Type B pancreatic cell (in vitro differentiated cells): ENCODE results near the gene ZNF256. TPM values are rescaled to one million over a fixed set of nuclear protein-coding genes. Genes with fewer than 3 reads are reported as not detected.

Source experiments
- DNase-seq: peaks from one replicate; pipeline ENCODE4 v3.0.0; 2021; ENCODE audit warnings: mixed read lengths; ENCODE audit not compliant: unreplicated experiment; ENCODE audit errors: extremely low spot score
- H3K27ac Mint-ChIP-seq: 2 replicates; pipeline ENCODE4 v1.8.0; 2021; ENCODE audit warnings: mild to moderate bottlenecking, mixed read lengths
- H3K27me3 Mint-ChIP-seq: 2 replicates; pipeline ENCODE4 v1.8.0; 2021; ENCODE audit warnings: mixed read lengths
- H3K36me3 Mint-ChIP-seq: 2 replicates; pipeline ENCODE4 v1.8.0; 2021; ENCODE audit warnings: mixed read lengths
- H3K4me1 Mint-ChIP-seq: one replicate; pipeline ENCODE4 v1.8.0; 2021; ENCODE audit warnings: mixed read lengths; ENCODE audit not compliant: unreplicated experiment
- H3K4me3 Mint-ChIP-seq: 2 replicates; pipeline ENCODE4 v1.8.0; 2021; ENCODE audit warnings: mild to moderate bottlenecking, mixed read lengths
- H3K9me3 Mint-ChIP-seq: 2 replicates; pipeline ENCODE4 v1.8.0; 2021; ENCODE audit warnings: mixed read lengths
- CTCF ChIP-seq: fragments of 200-600 bp; sonication (generic); conservative IDR thresholded peaks from 2 replicates; pipeline ENCODE4 v1.5.0; 2021; ENCODE audit warnings: antibody characterized with exemption, mild to moderate bottlenecking
- total RNA-seq: library from RNA; stranded (reverse); gene quantifications from 2 replicates; pipeline ENCODE4 v1.2.1, GENCODE V29; 2021; ENCODE audit warnings: low replicate concordance

Gene ZNF256
- total RNA-seq, 1 donor from 2014 or later = 10.4 TPM

- Mint-ChIP-seq H3K27ac (no peak overlapping the region), H3K9me3 (peaks cover 4% of the 10 kb centered on the region)
Measured at GRCh38 chr19:57961785-57962184, 14.3 kb upstream of the ZNF256 start.

GRCh38 chr19:57954996-57955395 lies 7.5 kb upstream of the ZNF256 start:
- Mint-ChIP-seq H3K36me3 (no peaks in the 10 kb centered on the region), H3K27me3 (no peaks in the 10 kb centered on the region), H3K9me3 (no peaks in the 10 kb centered on the region), H3K27ac (no peak overlapping the region), H3K4me1 (no peaks in the 10 kb centered on the region), H3K4me3 (no peak overlapping the region)
- no peak for DNase-seq
- no peak for TF ChIP-seq CTCF

More at GRCh38 chr19:57961785-57962184, 14.3 kb upstream of the ZNF256 start:
- Mint-ChIP-seq H3K4me3 (no peak overlapping the region), H3K36me3 (peaks cover 4% of the 10 kb centered on the region), H3K27me3 (no peaks in the 10 kb centered on the region), H3K4me1 (no peaks in the 10 kb centered on the region)
- no peak for DNase-seq
- no peak for TF ChIP-seq CTCF

GRCh38 chr19:57949702-57950101 lies 2.2 kb upstream of the ZNF256 start:
- peaks cover 18% of the 10 kb centered on the region for H3K4me1 Mint-ChIP-seq
- H3K9me3 Mint-ChIP-seq = peaks cover 11% of the 10 kb centered on the region
- no peak for TF ChIP-seq CTCF
- H3K4me3 Mint-ChIP-seq = no peak overlapping the region
- peaks cover 18% of the 10 kb centered on the region for H3K36me3 Mint-ChIP-seq
- no peak for DNase-seq
- no peaks in the 10 kb centered on the region for H3K27me3 Mint-ChIP-seq
- H3K27ac Mint-ChIP-seq = no peak overlapping the region

- DNase-seq = no peak
- Mint-ChIP-seq H3K36me3 (peaks cover 21% of the 10 kb centered on the region), H3K9me3 (peaks cover 11% of the 10 kb centered on the region), H3K4me3 (no peak overlapping the region), H3K27me3 (no peaks in the 10 kb centered on the region), H3K4me1 (peaks cover 18% of the 10 kb centered on the region), H3K27ac (no peak overlapping the region)
- no peak for TF ChIP-seq CTCF
Measured at GRCh38 chr19:57949296-57949695, 1.8 kb upstream of the ZNF256 start.

- H3K9me3 Mint-ChIP-seq = peaks cover 22% of the 10 kb centered on the region
- H3K4me1 Mint-ChIP-seq = peaks cover 18% of the 10 kb centered on the region
- H3K27me3 Mint-ChIP-seq = no peaks in the 10 kb centered on the region
- TF ChIP-seq CTCF = no peak
- no peak for DNase-seq
- H3K36me3 Mint-ChIP-seq = peaks cover 44% of the 10 kb centered on the region
- no peak overlapping the region for H3K27ac Mint-ChIP-seq
- H3K4me3 Mint-ChIP-seq = peak overlapping the region; percentile 98
Measured at GRCh38 chr19:57947088-57947418, 453 bp downstream of the ZNF256 start.

GRCh38 chr19:57946316-57946715 lies 1.2 kb downstream of the ZNF256 start:
- peaks cover 51% of the 10 kb centered on the region for H3K36me3 Mint-ChIP-seq

More at GRCh38 chr19:57946316-57946715, 1.2 kb downstream of the ZNF256 start:
- no peaks in the 10 kb centered on the region for H3K27me3 Mint-ChIP-seq
- DNase-seq = no peak
- TF ChIP-seq CTCF = no peak
- H3K4me1 Mint-ChIP-seq = peaks cover 18% of the 10 kb centered on the region
- peak overlapping the region; percentile 98 for H3K4me3 Mint-ChIP-seq
- peaks cover 27% of the 10 kb centered on the region for H3K9me3 Mint-ChIP-seq
- H3K27ac Mint-ChIP-seq = peak overlapping the region; percentile 30
